Measurements from ENCODE around the gene TNXB. TPM values are rescaled to one million over a fixed set of nuclear protein-coding genes. Genes with fewer than 3 reads are reported as not detected.

Gene TNXB
- total and polyA plus RNA-seq, 2 donors (not counting 1 experiment from before 2014, with no cell fraction given), result 8.1 to 63.9 TPM

- DNase-seq (ENCODE audit: low read depth in 2 of 2), result no peak
- H2AFZ ChIP-seq (ENCODE audit: low read length), result no peak overlapping the region
- H3K27me3 ChIP-seq (ENCODE audit: control insufficient read depth, insufficient read depth, low read length), result no peaks in the 10 kb centered on the region
- H3K27ac ChIP-seq (ENCODE audit: insufficient read depth, low read length), result no peak overlapping the region
- peaks cover 18% of the 10 kb centered on the region for H3K4me1 ChIP-seq (ENCODE audit: control insufficient read depth, extremely low read depth, insufficient read depth, low read length)
- no peaks in the 10 kb centered on the region for H4K20me1 ChIP-seq (ENCODE audit: control insufficient read depth, extremely low read depth, insufficient read depth, low read length)
- H3K4me3 ChIP-seq (replicated peaks in 1 of 4; ENCODE audit: control extremely low read depth in 1 of 4, insufficient read depth in 1 of 4, low read depth in 3 of 4, low read length in 4 of 4), result no peak overlapping the region
- peaks cover 15% of the 10 kb centered on the region for H3K79me2 ChIP-seq (ENCODE audit: control insufficient read depth, insufficient read depth, low read length)
- no peak overlapping the region for H3K4me2 ChIP-seq (ENCODE audit: extremely low read depth, insufficient read depth, low read length)
- no peak overlapping the region for H3K9ac ChIP-seq (ENCODE audit: insufficient read depth, low read length)
- H3K9me3 ChIP-seq (ENCODE audit: control insufficient read depth, insufficient read depth, low read depth, low read length), result no peaks in the 10 kb centered on the region
- TF ChIP-seq CTCF (conservative IDR thresholded peaks at IDR 0.05 in 1 of 2, IDR thresholded peaks at IDR 0.05 in 1 of 2; ENCODE audit: low read depth in 1 of 2, low read length in 2 of 2) (no peak), EZH2 (IDR thresholded peaks at IDR 0.05; ENCODE audit: low read length, missing control alignments) (no peak)
- H3K36me3 ChIP-seq (ENCODE audit: control insufficient read depth, insufficient read depth, low read length), result peaks cover 5% of the 10 kb centered on the region
Measured at GRCh38 chr6:32156891-32157290, 47.8 kb upstream of the TNXB start.

- peak; percentile 60 to 74 for DNase-seq (ENCODE audit: low read depth in 2 of 2)
- Histone ChIP-seq H4K20me1 (ENCODE audit: control insufficient read depth, extremely low read depth, insufficient read depth, low read length) (no peaks in the 10 kb centered on the region), H3K27ac (ENCODE audit: insufficient read depth, low read length) (peak overlapping the region; percentile 95), H3K4me1 (ENCODE audit: control insufficient read depth, extremely low read depth, insufficient read depth, low read length) (peaks cover 18% of the 10 kb centered on the region), H3K9ac (ENCODE audit: insufficient read depth, low read length) (peak overlapping the region; percentile 86), H3K36me3 (ENCODE audit: control insufficient read depth, insufficient read depth, low read length) (peaks cover 5% of the 10 kb centered on the region), H3K9me3 (ENCODE audit: control insufficient read depth, insufficient read depth, low read depth, low read length) (no peaks in the 10 kb centered on the region), H3K27me3 (ENCODE audit: control insufficient read depth, insufficient read depth, low read length) (no peaks in the 10 kb centered on the region), H3K4me2 (ENCODE audit: extremely low read depth, insufficient read depth, low read length) (peak overlapping the region; percentile 99), H2AFZ (ENCODE audit: low read length) (peak overlapping the region; percentile 94), H3K79me2 (ENCODE audit: control insufficient read depth, insufficient read depth, low read length) (peaks cover 15% of the 10 kb centered on the region), H3K4me3 (replicated peaks in 1 of 4; ENCODE audit: control extremely low read depth in 1 of 4, insufficient read depth in 1 of 4, low read depth in 3 of 4, low read length in 4 of 4) (peak overlapping the region; percentile 91 to 96 (median 94))
- TF ChIP-seq CTCF (conservative IDR thresholded peaks at IDR 0.05 in 1 of 2, IDR thresholded peaks at IDR 0.05 in 1 of 2; ENCODE audit: low read depth in 1 of 2, low read length in 2 of 2) (peak; percentile 42 to 48), EZH2 (IDR thresholded peaks at IDR 0.05; ENCODE audit: low read length, missing control alignments) (no peak)
Measured at GRCh38 chr6:32154514-32155161, 45.5 kb upstream of the TNXB start.

- H4K20me1 ChIP-seq (ENCODE audit: control insufficient read depth, extremely low read depth, insufficient read depth, low read length), result no peaks in the 10 kb centered on the region
- H3K4me3 ChIP-seq (replicated peaks in 1 of 4; ENCODE audit: control extremely low read depth in 1 of 4, insufficient read depth in 1 of 4, low read depth in 3 of 4, low read length in 4 of 4), result peak within 1 kb of the TSS; percentile 91 to 96 (median 94)
- H3K4me2 ChIP-seq (ENCODE audit: extremely low read depth, insufficient read depth, low read length), result peak within 1 kb of the TSS; percentile 99
- peaks cover 15% of the 10 kb centered on the region for H3K79me2 ChIP-seq (ENCODE audit: control insufficient read depth, insufficient read depth, low read length)
- TF ChIP-seq CTCF (conservative IDR thresholded peaks at IDR 0.05 in 1 of 2, IDR thresholded peaks at IDR 0.05 in 1 of 2; ENCODE audit: low read depth in 1 of 2, low read length in 2 of 2) (peak in 1 of 2 donors; percentile 39), EZH2 (IDR thresholded peaks at IDR 0.05; ENCODE audit: low read length, missing control alignments) (no peak)
- no peaks in the 10 kb centered on the region for H3K9me3 ChIP-seq (ENCODE audit: control insufficient read depth, insufficient read depth, low read depth, low read length)
- H2AFZ ChIP-seq (ENCODE audit: low read length), result peak within 1 kb of the TSS; percentile 94
- peak within 1 kb of the TSS; percentile 86 for H3K9ac ChIP-seq (ENCODE audit: insufficient read depth, low read length)
- H3K27ac ChIP-seq (ENCODE audit: insufficient read depth, low read length), result peak within 1 kb of the TSS; percentile 95
- DNase-seq (ENCODE audit: low read depth in 2 of 2), result peak; percentile 92 to 95
- no peaks in the 10 kb centered on the region for H3K27me3 ChIP-seq (ENCODE audit: control insufficient read depth, insufficient read depth, low read length)
- H3K36me3 ChIP-seq (ENCODE audit: control insufficient read depth, insufficient read depth, low read length), result peaks cover 5% of the 10 kb centered on the region
- peaks cover 18% of the 10 kb centered on the region for H3K4me1 ChIP-seq (ENCODE audit: control insufficient read depth, extremely low read depth, insufficient read depth, low read length)
Measured at GRCh38 chr6:32153564-32154513, 44.7 kb upstream of the TNXB start, which contains the start of gene PPT2. Gene PPT2, plus strand, starts transcription at chr6:32154141. Its CDS starts 454 bp downstream, at chr6:32154595.
